PC-9 (cell line): Measurements from ENCODE around the gene CPT1C. TPM values are rescaled to one million over a fixed set of nuclear protein-coding genes. Genes with fewer than 3 reads are reported as not detected.

Source experiments
- BruUV-seq: library from RNA; stranded (reverse); fragments of 400-500 nt; replicated peaks from 2 replicates; lab custom pipeline; 2021; lab: Mats Ljungman, UMichigan
- CTCF ChIA-PET: fragments of 300-600 bp; sonication (Branson Sonifier 250); formaldehyde crosslinking; loops from one replicate; lab custom pipeline; 2022; ENCODE audit warnings: antibody characterized with exemption; lab: Charles Lee
- POLR2A ChIA-PET: fragments of 300-600 bp; sonication (Branson Sonifier 250); formaldehyde crosslinking; loops from one replicate; lab custom pipeline; 2022; ENCODE audit warnings: antibody characterized with exemption; ENCODE audit not compliant: unreplicated experiment; lab: Charles Lee
- DNase-seq, 2 experiments: peaks; one replicate each; pipeline versions ENCODE4 v3.0.0 to v3.0.0-alpha.2; 2015 to 2022; ENCODE audit warnings: mixed read lengths in 1 of 2
- H2AFZ ChIP-seq: fragments of 200-600 bp; sonication (generic); 2 replicates; pipeline ENCODE4 v1.8.1; 2017; ENCODE audit warnings: antibody characterized with exemption
- H3F3A ChIP-seq: fragments of 200-600 bp; sonication (generic); 2 replicates; pipeline ENCODE4 v1.8.1; 2017; ENCODE audit warnings: antibody characterized with exemption, mild to moderate bottlenecking, low read depth; ENCODE audit not compliant: insufficient read depth
- H3K27ac ChIP-seq: fragments of 200-600 bp; sonication (generic); 2 replicates; pipeline ENCODE4 v1.6.1; 2016; ENCODE audit warnings: mixed run types
- H3K27me3 ChIP-seq: fragments of 200-600 bp; sonication (generic); 2 replicates; pipeline ENCODE4 v1.6.1; 2016; ENCODE audit warnings: low read depth, mixed run types; ENCODE audit not compliant: insufficient read depth
- H3K36me3 ChIP-seq: fragments of 200-600 bp; sonication (generic); 2 replicates; pipeline ENCODE4 v1.6.1; 2016; ENCODE audit warnings: low read depth, mixed run types
- H3K4me1 ChIP-seq: fragments of 200-600 bp; sonication (generic); replicated peaks from 2 replicates; pipeline ENCODE4 v1.6.1; 2016; ENCODE audit warnings: mixed run types; ENCODE audit not compliant: insufficient read depth
- H3K4me2 ChIP-seq: fragments of 200-600 bp; sonication (generic); 2 replicates; pipeline ENCODE4 v1.6.1; 2017; ENCODE audit warnings: mixed run types
- H3K4me3 ChIP-seq: fragments of 200-600 bp; sonication (generic); 2 replicates; pipeline ENCODE4 v1.6.1; 2016; ENCODE audit warnings: mixed run types
- H3K79me2 ChIP-seq: fragments of 200-600 bp; sonication (generic); 2 replicates; pipeline ENCODE4 v1.6.1; 2017; ENCODE audit warnings: low read depth, mixed run types
- H3K9me2 ChIP-seq: fragments of 200-600 bp; sonication (generic); 2 replicates; pipeline ENCODE4 v1.8.1; 2017; ENCODE audit warnings: mild to moderate bottlenecking; ENCODE audit not compliant: insufficient read depth
- H3K9me3 ChIP-seq: fragments of 200-600 bp; sonication (generic); 2 replicates; pipeline ENCODE4 v1.8.1; 2016; ENCODE audit warnings: low read depth; ENCODE audit not compliant: insufficient read depth
- H4K20me1 ChIP-seq: fragments of 200-600 bp; sonication (generic); 2 replicates; pipeline ENCODE4 v1.8.1; 2017; ENCODE audit not compliant: insufficient read depth
- CTCF ChIP-seq: fragments of 200-600 bp; sonication (generic); conservative IDR thresholded peaks from 2 replicates; pipeline ENCODE4 v1.6.1; 2017; ENCODE audit warnings: mixed run types, antibody characterized with exemption, mild to moderate bottlenecking, moderate library complexity
- EZH2 ChIP-seq: fragments of 200-600 bp; sonication (generic); IDR thresholded peaks from 2 replicates; pipeline ENCODE4 v1.8.0; 2017; ENCODE audit warnings: antibody characterized with exemption, low read depth
- intact Hi-C: fragments of 100-400 bp; cut with micrococcal nuclease; formaldehyde crosslinking; loops from one replicate; pipeline ENCODE4 v1.10.0; 2022; ENCODE audit not compliant: unreplicated experiment
- total RNA-seq: library from RNA; stranded (reverse); gene quantifications from 2 replicates; pipeline ENCODE4 v1.2.3, GENCODE V29; 2021

Gene CPT1C
- total RNA-seq, 1 experiment from 2014 or later, result 1.7 TPM

GRCh38 chr19:49677901-49678674 is 12.8 kb upstream of the CPT1C start:
- peaks cover 23% of the 10 kb centered on the region for H3K36me3 ChIP-seq
- DNase-seq, result peak in 1 of 2 experiments; percentile 75
- peaks cover 64% of the 10 kb centered on the region for H3F3A ChIP-seq
- peak overlapping the region; percentile 99 for H3K4me3 ChIP-seq
- H3K9me3 ChIP-seq, result no peaks in the 10 kb centered on the region
- peak; percentile 88 for TF ChIP-seq CTCF
- no peak for TF ChIP-seq EZH2
- POLR2A ChIA-PET, result interaction anchor here (0.7 to 1.1 kb wide), 2 partner anchors 184 to 276 kb away, joined by 3 to 6 read pairs; no protein-coding TSS in a partner anchor
- peaks cover 54% of the 10 kb centered on the region for H4K20me1 ChIP-seq
- H3K4me2 ChIP-seq, result peak overlapping the region; percentile 97
- CTCF ChIA-PET, result interaction anchor here (0.5 to 0.6 kb wide), 5 partner anchors 16 to 348 kb away, joined by 3 to 10 read pairs (median 5); partner anchors contain the start of genes PNKP and ZNF473
- BruUV-seq, result TSS peak; percentile 33
- no peaks in the 10 kb centered on the region for H3K9me2 ChIP-seq
- H3K4me1 ChIP-seq, result peaks cover 21% of the 10 kb centered on the region
- H2AFZ ChIP-seq, result no peak overlapping the region
- H3K79me2 ChIP-seq, result peaks cover 59% of the 10 kb centered on the region
- H3K27ac ChIP-seq, result peak overlapping the region; percentile 82
- no peaks in the 10 kb centered on the region for H3K27me3 ChIP-seq
- intact Hi-C loops, result loop anchor here (1.0 to 5.0 kb wide), 7 partner anchors 88 to 286 kb away; partner anchors contain the start of genes AKT1S1, AP2A1 and TBC1D17

GRCh38 chr19:49678985-49679770 is 11.7 kb upstream of the CPT1C start:
- H4K20me1 ChIP-seq, result peaks cover 65% of the 10 kb centered on the region
- H3K27ac ChIP-seq, result no peak overlapping the region
- H3F3A ChIP-seq, result peaks cover 65% of the 10 kb centered on the region
- BruUV-seq, result no TSS peak
- intact Hi-C loops, result loop anchor here (1.0 to 5.0 kb wide), 4 partner anchors 88 to 287 kb away; partner anchors contain the start of gene AP2A1
- H3K79me2 ChIP-seq, result peaks cover 68% of the 10 kb centered on the region
- TF ChIP-seq EZH2 (no peak), CTCF (0 out of 2 replicates have a peak, but pooled peaks have one; percentile 9)
- peaks cover 21% of the 10 kb centered on the region for H3K4me1 ChIP-seq
- no peaks in the 10 kb centered on the region for H3K9me2 ChIP-seq
- ChIA-PET CTCF (interaction anchor here (0.6 to 0.7 kb wide), 4 partner anchors 21 to 188 kb away, joined by 7 to 17 read pairs (median 8); partner anchors contain the start of gene PNKP), POLR2A (interaction anchor here (0.6 to 0.7 kb wide), 2 partner anchors 223 to 275 kb away, joined by 3 read pairs; no protein-coding TSS in a partner anchor)
- H3K4me3 ChIP-seq, result peak overlapping the region; percentile 99
- H3K36me3 ChIP-seq, result peaks cover 29% of the 10 kb centered on the region
- H3K27me3 ChIP-seq, result no peaks in the 10 kb centered on the region
- peak in 1 of 2 experiments; percentile 55 for DNase-seq
- no peaks in the 10 kb centered on the region for H3K9me3 ChIP-seq
- H2AFZ ChIP-seq, result no peak overlapping the region
- peak overlapping the region; percentile 97 for H3K4me2 ChIP-seq
